Upper lobe of left lung (tissue), 4 donors: ENCODE data around the gene MYOC.

Source experiments
- CTCF ChIP-seq, 6 experiments: fragments of 450-650 bp in 4 of 6; fragments of 200-600 bp in 2 of 6; sonication (generic) in 2 of 6; IDR thresholded peaks; one replicate each; pipeline ENCODE4 v1.5.1; 2016 to 2019; ENCODE audit warnings: antibody characterized with exemption in 6 of 6
- EP300 ChIP-seq, 4 donors: sonication (generic); formaldehyde crosslinking; IDR thresholded peaks; one replicate each; pipeline ENCODE4 v1.5.1; 2017; ENCODE audit warnings: antibody characterized with exemption in 4 of 4, control low read depth in 2 of 4

GRCh38 chr1:171627020-171627419 lies 25.5 kb downstream of the MYOC start:
- TF ChIP-seq CTCF (IDR thresholded peaks at IDR 0.05) (no peak), EP300 (IDR thresholded peaks at IDR 0.05) (no peak)
